AG10803 (cell line): Measurements from ENCODE around the gene UNC45B.

ENCODE experiments used
- DNase-seq: peaks from one replicate; pipeline ENCODE4 v3.0.0; 2010; ENCODE audit warnings: low read depth
- H3K4me3 ChIP-seq: 2 replicates; pipeline ENCODE4 v1.5.1; 2011; ENCODE audit warnings: mild to moderate bottlenecking, low read length, control low read depth
- TF ChIP-seq, protein P1 (sequence below): conservative IDR thresholded peaks from 2 replicates; pipeline ENCODE4 v1.5.1; 2011; ENCODE audit warnings: mild to moderate bottlenecking, low read length, control low read depth, inconsistent platforms

The UNC45B gene

DNA sequence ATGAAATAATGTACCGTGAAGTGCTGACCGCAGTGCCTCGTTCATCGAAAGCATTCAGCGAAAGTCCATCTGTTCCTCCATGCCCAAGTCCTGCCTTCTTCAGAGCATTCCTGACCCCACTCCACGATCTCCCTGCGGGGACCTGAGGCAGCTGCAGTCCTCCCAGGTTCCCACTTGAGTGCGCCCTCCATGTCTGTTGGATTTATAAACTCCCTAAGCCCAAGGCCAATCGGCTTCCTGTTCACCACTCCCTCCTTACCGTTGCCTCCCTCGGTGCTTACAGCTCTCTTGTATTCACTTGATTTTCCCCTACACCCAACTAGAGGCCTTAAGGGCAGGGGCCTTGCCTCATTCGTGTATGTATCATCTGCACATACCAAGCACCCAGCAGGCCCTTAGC, 30.8 kb upstream of the UNC45B start:
- no peak for DNase-seq
- TF ChIP-seq, protein P1, sequence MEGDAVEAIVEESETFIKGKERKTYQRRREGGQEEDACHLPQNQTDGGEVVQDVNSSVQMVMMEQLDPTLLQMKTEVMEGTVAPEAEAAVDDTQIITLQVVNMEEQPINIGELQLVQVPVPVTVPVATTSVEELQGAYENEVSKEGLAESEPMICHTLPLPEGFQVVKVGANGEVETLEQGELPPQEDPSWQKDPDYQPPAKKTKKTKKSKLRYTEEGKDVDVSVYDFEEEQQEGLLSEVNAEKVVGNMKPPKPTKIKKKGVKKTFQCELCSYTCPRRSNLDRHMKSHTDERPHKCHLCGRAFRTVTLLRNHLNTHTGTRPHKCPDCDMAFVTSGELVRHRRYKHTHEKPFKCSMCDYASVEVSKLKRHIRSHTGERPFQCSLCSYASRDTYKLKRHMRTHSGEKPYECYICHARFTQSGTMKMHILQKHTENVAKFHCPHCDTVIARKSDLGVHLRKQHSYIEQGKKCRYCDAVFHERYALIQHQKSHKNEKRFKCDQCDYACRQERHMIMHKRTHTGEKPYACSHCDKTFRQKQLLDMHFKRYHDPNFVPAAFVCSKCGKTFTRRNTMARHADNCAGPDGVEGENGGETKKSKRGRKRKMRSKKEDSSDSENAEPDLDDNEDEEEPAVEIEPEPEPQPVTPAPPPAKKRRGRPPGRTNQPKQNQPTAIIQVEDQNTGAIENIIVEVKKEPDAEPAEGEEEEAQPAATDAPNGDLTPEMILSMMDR = no peak
- H3K4me3 ChIP-seq = no peak overlapping the region

- H3K4me3 ChIP-seq = no peak overlapping the region
- peak; percentile 45 for DNase-seq
- TF ChIP-seq, protein P1 = peak; percentile 39; the same call in 1 of the 2 replicates
These were observed 29.6 kb upstream of the UNC45B start for GRCh38 chr17:35117984-35118383.

- TF ChIP-seq, protein P1 = peak; percentile 61
- peak; percentile 56 for DNase-seq
- H3K4me3 ChIP-seq = peak within 1 kb of the TSS; percentile 90
These were observed 28.0 kb upstream of the UNC45B start, which contains the start of gene RAD51D for GRCh38 chr17:35119370-35120165. Gene RAD51D, minus strand, starts transcription at chr17:35119860. Its CDS starts 247 bp downstream, at chr17:35119613.

- no peak within 1 kb of the TSS for H3K4me3 ChIP-seq
- TF ChIP-seq, protein P1 = no peak
- no peak for DNase-seq
These were observed 26.3 kb upstream of the UNC45B start, which contains the start of gene FNDC8 for GRCh38 chr17:35121315-35121714. Gene FNDC8, plus strand, starts transcription at chr17:35121615. Its CDS starts 79 bp downstream, at chr17:35121694.

DNA sequence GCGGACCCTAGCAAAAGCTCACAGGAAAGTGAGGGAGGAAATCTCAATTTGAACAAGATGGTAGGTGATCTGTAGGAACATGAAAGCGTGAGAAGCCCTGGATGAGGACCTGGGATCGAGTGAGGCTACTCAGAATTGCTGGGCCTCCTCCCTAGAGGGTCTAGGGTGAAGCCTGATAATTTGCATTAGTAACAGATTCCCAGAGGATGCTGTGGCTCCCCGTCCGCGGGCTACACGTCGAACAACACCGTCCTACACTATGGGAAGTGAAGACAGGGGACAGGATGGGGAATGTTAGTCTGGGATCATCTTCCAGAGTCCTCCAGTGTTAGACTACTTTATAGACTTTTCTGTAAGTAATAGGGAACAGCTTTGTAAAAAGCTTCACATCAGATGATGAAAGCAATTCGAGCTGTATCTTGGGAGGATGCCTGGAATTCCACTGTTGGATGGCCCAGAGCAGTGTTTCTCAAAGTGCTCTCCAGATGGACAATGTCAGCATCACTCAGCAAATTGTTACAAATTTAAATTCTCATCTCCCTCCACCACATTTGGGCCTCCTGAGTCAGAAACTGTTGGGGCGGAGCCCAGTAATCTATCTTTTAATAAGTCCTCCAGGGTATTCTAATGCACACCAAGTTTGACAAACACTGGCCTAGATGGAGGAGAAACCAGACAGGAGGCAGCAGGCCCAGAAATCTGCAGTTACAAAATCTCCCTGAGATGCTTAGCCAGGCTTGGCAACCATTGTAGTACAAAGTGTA, 19.7 kb upstream of the UNC45B start:
- no peak overlapping the region for H3K4me3 ChIP-seq
- DNase-seq = peak; percentile 96
- TF ChIP-seq, protein P1 = no peak

GRCh38 chr17:35129154-35129972, 18.3 kb upstream of the UNC45B start:
- peak; percentile 40 for DNase-seq
- TF ChIP-seq, protein P1 = no peak
- H3K4me3 ChIP-seq = no peak overlapping the region
